OCI-LY7 (cell line): ENCODE results near the gene CENPK.

Source experiments
- EZH2phosphoT487 ChIP-seq: fragments of 200-600 bp; sonication (generic); IDR thresholded peaks from 2 replicates; pipeline ENCODE4 v1.6.1; 2018; ENCODE audit warnings: low read depth, borderline replicate concordance, mild to moderate bottlenecking, mixed run types, antibody characterized with exemption, low read length, moderate library complexity, mixed read lengths
- TF ChIP-seq, protein P1 (sequence below): fragments of 200-600 bp; sonication (generic); conservative IDR thresholded peaks from 2 replicates; pipeline ENCODE4 v1.5.1; 2014; ENCODE audit warnings: mild to moderate bottlenecking, antibody characterized with exemption, low read length, moderate library complexity, mixed read lengths

DNA sequence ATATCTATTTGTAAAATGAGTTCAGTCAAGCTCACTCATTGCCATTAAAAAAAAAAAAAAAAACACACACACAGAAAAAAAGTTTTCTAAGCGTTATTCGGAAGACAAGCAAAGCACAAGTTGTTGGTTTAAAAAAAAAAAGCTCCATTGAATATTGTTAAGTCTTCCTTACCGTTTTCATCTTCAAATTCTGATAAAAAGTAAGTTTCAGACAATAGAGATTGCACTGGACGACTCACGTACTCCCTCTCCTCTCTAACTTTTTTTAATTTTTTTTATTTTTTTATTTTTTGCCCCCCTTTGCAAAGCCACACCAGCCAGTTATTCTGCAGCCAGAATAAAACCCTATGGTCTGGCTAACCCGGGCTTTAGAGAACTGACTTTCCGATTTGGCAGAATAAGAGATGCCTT is 81.8 kb downstream of the CENPK start:
- TF ChIP-seq, protein P1, sequence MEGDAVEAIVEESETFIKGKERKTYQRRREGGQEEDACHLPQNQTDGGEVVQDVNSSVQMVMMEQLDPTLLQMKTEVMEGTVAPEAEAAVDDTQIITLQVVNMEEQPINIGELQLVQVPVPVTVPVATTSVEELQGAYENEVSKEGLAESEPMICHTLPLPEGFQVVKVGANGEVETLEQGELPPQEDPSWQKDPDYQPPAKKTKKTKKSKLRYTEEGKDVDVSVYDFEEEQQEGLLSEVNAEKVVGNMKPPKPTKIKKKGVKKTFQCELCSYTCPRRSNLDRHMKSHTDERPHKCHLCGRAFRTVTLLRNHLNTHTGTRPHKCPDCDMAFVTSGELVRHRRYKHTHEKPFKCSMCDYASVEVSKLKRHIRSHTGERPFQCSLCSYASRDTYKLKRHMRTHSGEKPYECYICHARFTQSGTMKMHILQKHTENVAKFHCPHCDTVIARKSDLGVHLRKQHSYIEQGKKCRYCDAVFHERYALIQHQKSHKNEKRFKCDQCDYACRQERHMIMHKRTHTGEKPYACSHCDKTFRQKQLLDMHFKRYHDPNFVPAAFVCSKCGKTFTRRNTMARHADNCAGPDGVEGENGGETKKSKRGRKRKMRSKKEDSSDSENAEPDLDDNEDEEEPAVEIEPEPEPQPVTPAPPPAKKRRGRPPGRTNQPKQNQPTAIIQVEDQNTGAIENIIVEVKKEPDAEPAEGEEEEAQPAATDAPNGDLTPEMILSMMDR = no peak
- TF ChIP-seq EZH2phosphoT487 = no peak
